GM18867 (cell line): ENCODE results near the gene FBRSL1.
A peak's percentile ranks its signal among the peaks of the same experiment; 100 is the strongest.
"Not testable (repeated sequence)": the region's sequence is repeated elsewhere in the genome, so short reads cannot be mapped to it uniquely, and the experiment has no call there.

Source experiments
- ATAC-seq: cut with Tn5 transposase; IDR thresholded peaks from one replicate; pipeline ENCODE4 v1.9.1; 2021; ENCODE audit warnings: mild to moderate bottlenecking, moderate library complexity; ENCODE audit not compliant: unreplicated experiment

The FBRSL1 gene

DNA sequence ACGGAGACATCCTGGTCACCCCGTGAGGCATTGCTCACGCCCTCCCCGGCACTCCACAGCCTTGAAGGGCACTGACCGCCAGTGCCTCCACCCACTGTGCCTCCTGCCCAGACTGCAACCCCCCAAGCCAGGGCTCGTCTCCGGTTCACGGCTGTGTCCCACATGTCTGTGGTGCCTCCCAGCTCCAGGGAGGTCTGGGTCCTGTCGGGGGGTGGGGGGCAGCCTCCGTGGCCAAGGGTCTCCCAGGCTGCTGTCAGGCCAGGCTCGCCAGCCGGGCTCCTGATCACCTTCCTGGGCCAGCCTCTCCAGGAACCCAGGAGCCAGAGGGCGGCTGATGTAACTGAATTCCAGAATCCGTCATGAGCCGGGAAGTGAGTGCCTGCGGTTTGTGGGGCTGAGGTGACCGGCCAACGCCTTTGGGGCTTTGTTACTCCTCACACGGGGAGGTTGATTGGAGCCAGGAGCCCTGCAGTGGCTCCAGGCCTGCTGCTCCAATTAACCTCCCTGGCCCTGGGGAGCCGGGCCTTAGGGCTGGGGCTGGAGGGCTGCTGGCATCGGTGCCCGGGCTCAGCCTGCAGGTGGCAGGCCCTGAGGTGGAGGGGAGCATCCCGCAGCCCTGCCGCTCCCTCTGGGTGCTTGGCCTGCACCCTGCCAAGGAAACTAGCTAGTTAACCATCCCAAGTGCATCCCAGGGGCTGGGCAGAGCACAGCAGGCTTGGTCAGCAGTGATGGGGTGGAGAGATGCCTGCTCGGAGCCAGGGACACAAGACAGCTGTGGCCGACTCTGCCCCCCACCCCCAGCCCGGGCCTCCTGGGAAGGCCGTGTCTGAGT is 36.4 kb upstream of the FBRSL1 start:
- ATAC-seq, result no peak

DNA sequence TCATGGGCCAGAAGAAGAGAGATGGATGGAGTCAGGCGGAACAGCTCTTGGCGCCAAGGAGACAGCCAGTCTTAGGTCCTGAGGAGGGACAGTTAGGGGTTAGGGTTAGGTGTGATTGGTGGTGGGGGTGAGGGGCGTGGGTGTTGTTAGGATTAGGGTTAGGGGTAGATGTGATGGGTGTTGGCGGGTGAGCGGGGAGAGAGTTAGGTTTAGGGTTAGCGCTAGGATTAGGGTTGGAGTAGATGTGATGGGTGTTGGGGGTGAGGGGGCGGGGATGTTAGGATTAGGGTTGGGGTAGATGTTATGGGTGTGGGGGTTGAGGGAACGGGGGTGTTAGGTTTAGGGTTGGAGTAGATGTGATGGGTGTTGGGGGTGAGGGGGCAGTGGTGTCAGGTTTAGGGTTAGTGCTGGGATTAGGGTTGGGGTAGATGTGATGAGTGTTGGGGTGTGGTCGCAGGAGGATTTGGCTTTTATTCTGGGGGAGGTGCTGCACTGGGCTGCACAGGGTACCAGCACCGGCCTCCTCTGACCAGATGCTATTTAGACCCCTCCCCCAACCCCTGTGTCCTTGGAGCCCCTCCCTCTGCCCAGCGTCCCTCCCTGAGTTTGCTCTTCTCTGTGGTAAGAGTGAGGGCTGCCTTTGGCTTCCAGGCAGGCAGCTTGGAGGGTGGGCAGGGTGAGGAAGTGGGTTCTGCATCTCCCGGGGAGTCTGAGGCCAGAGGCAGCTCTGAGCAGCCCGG is 35.6 kb upstream of the FBRSL1 start:
- no peak for ATAC-seq

DNA sequence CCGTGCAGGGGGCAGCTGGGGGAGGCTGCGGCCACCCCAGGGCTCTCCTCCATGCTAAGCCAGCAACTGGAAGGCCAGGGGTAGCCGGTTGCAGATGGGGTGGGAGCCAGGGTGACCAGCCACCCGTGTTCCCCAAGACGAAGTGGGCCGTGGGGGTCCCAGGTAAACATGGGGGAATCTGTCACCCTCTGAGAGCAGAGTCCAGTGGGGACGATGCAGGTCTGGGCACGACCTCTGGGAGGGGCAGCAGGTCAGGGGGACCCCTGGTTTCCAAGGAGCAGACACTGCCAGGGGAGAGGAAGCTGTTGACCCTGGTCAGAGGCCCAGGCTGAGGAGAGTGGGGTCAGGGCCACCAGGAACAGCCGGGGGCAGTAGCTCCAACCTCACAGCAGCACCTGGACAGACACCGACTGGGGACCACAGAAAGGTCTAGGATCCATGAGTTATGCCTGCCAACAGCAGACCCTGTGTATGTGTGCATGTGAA is 35.0 kb upstream of the FBRSL1 start:
- no peak for ATAC-seq

DNA sequence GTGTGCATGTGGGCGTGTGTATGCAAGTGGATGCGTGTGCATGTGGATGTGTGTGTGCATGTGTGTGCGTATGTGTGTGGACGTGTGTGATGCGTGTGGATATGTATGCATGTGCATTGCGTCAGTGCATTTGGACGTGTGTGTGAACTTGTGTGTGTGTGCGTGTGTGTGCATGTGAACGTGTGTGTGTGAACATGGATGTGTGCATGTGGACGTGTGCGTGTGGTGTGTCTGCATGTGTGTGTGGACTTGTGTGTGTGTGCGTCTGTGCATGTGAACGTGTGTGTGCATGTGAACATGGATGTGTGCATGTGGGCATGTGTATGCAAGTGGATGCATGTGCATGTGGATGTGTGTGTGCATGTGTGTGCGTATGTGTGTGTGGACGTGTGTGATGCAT is 34.4 kb upstream of the FBRSL1 start:
- ATAC-seq, result no peak

DNA sequence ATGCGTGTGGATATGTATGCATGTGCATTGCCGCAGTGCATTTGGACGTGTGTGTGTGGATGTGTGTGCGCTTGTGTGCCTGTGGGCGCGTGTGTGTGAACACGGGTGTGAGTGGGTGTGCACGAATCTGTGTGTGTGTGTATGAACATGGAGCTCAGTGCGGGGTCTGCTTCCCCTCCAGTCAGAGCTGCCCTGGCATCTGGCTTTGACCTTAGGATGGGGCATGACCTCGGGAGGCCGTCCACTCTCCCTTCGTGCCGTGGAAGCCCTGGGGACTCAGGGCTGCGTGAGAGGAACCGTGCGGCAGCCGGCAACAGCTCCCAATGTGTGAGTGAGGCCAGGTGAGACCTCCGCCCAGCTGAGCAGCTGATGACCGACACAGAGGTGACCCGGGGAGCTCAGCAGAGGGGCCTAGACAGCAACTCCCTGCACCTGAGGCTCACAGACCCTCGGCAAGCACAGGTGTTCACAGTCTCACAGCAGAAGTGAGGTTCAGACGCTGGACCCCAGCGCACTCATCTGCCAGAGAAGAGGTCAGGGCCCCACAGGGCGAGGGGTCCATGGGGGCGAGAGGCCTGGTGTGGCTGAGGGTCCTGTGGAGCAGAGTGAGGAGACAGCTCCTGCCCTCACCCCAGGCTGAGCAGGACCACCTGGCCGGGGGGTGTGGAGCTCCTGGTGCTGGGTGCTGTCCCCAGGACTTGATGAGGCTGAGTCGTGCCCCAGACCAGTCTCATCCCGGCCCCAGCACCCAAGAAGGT is 33.6 kb upstream of the FBRSL1 start:
- no peak for ATAC-seq

DNA sequence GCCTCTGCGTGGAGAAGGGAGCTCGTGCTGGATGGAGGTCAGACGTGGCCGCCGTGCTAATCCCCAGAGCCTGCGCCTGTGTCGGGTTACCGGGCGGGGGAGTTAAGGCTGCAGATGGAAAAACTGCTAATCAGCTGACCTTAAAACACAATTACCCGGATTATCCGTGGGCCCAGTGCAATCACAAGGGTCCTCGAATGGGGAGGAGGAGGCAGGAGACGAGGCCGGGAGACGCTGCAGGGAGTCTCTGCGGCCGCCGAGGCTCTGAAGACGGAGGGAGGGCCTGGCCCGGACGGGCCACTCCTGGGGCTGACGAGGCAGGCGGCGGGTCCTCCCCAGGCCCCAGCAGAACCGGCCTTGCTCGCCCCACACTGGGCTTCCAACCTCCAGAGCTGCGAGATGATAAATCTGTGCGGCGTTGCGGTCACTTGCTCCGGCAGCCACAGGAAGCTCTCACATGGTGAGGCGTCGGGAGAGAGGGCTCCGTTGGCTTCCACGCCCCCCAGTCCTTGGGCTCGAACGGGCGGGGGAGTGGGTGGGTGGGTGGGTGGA is 32.9 kb upstream of the FBRSL1 start:
- no peak for ATAC-seq

DNA sequence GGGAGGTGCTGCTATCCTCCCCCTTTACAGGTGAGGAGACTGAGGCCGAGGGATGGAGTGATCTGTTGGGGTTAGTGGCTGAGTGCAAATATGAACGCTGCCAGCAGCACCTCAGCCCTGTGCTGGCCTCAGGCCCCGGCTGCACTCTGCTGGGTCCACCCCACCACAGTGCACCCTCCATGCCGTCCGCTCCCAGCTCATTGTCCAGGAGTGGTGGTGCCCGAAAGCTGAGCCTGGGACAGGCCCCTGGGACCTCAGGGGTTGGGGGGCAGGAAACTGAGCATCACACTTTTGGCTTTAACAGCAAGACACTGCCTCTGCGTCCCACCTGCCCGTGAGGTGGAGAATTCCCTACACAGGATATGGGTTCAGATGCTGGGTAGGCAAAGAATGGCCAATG is 31.5 kb upstream of the FBRSL1 start:
- ATAC-seq, result no peak

DNA sequence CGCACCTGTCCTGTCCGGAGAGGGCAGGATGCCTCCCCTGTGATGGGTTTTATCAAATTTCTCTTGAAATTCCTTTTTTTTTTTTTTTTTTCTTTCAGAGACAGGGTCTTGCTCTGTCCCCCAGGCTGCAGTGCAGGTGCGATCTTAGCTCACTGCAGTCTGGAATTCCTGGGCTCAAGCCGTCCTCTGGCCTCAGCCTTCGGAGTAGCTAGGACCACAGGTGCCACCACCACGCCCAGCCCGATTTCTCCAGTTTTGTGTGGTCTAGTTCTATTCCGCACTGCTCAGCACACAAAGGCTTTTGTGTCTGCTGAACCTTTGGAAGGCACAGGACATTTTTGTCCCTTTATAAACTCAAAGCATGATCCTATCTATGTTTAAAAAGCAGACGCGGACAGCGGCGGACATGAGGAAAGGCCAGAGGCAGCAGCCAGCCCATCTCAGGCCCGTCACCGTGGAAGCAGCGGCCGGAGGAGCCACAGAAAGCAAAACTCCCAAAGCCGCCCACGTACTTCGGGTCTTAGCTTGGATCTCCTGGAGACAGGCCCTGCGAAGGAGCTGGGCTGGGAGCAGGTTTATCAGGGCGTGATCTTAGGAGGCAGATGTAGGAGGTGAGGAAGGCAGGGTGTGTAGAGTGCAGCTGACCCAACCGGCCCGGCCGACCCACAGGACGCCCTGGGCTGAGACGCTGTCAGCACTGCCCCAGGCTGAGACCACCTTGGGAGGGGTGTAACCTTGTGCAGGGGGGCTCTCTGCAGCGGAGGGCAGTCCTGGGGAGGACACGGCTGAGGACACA is 30.9 kb upstream of the FBRSL1 start:
- no peak for ATAC-seq

DNA sequence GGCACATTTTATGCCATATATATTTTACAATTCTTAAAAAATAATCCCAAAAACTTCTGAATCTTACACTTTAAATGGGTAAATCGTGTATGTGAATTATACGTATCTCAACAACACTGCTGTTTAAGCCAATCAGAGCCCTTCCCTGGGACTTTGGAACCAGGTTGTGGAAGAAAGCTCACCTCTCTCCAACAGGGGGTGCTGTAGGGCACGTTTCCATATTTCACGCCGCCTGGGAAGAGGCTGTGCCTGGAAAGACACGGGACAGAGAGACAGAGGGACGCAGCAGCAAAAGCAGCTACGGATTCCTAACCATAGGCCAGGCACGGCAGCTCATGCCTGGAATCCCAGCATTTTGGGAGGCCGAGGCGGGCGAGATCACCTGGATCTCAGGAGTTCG is 29.4 kb upstream of the FBRSL1 start:
- ATAC-seq, result no peak

DNA sequence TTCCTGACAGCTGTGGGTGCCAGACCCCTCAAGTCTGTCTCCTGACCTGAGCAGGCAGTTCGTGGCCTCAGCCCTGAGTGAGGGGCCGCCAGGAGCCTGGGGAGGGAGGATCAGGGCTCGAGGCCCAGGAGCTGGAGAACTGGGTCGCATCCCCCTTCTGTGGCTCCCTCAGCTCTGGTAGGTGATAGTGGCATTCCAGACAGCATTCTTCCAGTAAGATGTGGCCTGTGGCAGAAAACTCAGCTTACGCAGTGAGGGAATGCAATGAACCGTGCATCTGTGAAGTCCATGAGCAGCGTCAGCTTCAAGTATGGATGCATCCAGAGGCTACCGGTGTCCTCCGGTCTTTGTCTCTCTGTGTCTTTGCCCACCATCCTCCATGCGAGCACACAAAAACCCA is 28.4 kb upstream of the FBRSL1 start:
- ATAC-seq, result no peak

DNA sequence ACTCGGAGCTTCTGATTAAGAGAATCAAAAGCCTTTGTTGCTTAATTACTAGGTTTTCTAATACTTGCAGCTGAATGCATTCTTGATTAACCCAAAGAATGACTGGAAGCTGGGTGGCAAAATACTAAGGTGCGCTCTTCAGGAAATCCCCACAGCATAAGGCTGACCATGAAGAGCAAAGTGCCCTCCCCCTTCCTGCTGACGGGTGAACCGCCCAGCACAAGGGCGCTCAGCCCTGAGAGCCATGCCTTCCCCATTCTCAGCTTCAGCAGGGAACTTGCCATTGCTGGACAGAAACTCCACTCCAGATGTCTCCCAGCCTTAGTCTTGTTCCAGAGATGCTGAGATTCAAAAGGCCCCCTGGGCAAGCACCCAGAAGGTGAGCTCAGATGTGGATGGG is 27.2 kb upstream of the FBRSL1 start:
- ATAC-seq, result no peak

DNA sequence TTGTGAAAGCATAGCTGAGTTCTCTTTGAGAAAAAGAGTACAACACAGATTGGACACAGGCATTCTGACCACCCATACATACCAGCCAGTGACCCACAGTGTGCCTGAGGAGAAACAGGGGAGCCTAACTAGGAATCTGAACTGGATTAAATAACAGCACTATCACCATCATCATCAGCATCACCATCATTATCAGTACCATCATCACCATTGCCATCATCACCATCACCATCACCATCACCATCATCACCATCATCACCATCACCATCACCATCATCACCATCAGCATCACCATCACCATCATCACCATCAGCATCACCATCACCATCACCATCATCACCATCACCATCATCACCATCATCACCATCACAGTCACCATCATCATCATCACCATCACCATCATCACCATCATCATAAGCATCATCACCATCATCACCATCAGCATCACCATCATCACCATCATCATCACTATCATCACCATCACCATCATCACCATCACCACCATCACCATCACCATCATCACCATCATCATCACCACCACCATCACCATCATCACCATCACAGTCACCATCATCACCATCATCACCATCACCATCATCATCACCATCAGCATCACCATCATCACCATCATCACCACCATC is 26.5 kb upstream of the FBRSL1 start:
- ATAC-seq, result not testable (repeated sequence)

DNA sequence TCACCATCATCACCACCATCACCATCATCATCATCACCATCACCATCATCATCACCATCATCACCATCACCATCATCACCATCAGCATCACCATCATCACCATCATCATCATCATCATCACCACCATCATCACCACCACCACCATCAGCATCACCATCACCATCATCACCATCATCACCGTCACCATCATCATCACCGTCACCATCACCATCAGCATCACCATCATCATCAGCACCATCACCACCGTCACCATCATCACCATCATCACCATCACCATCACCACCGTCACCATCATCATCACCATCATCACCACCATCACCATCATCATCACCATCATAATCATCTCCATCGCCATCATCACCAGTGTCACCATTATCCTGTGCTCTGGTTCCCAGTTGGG is 25.6 kb upstream of the FBRSL1 start:
- ATAC-seq, result not testable (repeated sequence)

DNA sequence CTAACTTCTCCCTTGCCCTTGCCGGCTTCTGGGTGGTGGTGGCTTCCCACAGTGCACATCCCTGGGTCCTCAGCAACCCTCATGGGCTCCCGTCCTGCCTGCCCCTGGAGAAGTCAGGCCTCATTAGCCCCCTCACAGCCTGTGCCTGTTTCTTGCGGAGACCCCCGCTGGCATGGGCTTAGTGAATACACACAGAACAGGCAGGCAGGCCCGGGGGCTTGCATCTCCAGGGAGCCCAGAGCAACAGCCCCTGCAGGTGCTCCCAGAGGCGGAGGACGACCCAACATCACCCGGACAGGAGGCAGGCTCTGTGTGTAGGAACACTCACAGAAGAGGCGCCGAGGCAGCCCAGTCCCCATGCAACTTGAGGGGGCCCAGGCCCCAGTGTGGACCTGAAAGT is 25.1 kb upstream of the FBRSL1 start:
- no peak for ATAC-seq

DNA sequence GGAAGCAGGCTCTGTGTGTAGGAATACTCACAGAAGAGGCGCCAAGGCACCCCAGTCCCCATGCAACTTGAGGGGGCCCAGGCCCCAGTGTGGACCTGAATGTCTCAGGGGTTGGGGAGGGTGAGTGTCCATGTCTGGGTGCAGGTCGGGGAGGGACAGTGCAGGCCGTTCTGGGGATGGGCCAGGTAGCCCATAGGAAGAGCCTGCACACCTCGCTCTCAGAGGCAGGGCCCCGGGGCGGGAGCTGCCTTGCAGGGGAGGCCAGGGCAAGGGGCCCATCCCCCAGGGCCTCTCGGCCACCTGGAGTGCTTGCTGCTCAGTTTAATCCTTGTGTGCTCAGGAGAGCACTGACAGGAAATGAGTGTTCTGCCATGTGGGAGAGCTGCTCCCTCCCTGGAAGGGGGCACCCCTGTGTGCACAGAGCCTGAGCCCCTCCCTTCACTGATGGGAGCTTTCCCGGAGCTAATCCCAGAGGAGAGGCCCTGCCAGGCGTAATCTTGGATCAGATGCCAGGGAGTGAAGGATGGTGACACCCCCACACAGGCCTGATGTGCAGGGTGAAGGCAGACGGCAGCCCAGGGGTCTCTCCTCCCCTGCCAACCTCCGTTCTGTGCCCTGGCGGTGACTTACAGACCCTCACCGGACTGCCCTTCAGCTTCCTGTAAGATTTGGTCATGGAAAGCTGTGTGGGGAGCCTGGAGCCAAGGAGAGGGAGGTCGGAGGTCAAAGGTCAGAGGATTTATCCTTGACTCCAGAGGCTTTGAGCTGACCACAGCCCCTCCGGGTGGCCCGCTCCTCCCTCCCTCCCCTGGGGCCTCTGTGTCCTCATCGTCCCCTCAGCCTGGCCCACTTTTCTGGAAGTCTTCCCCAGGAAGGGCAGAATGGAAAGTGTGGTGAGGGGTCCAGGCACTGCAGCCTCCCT is 24.4 kb upstream of the FBRSL1 start:
- no peak for ATAC-seq

DNA sequence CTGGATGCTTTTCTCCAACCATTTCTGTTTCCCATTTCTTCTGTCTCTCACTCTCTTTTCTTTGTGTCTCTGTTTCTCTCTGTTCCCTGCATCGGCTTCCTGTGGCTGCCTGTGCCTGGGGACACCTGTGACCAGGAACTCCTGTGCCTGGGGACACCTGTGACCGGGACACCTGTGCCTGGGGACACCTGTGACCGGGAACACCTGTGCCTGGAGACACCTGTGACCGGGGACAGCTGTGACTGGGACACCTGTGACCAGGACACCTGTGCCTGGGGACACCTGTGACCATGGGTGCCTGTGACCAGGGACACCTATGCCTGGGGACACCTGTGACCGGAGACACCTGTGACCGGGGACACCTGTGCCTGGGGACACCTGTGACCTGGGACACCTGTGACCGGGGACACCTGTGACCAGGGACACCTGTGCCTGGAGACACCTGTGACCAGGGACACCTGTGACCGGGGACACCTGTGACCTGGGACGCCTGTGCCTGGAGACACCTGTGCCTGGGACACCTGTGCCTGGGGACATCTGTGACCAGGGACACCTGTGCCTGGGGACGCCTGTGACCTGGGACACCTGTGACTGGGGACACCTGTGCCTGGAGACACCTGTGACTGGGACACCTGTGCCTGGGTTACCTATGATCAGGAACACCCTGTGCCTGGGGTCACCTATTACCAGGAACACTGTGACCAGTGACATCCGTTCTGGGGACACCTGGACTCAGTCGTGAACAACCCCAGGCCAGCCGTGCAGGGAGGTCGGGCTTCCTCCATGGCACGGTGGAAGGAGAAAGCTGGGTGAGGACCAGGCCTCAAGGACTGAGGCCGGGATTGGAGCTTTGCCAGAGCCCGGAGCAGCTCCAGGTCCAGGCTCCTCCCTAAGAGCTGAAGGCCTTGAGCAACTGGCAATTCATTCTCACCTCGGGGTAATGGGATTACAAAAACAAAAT is 23.4 kb upstream of the FBRSL1 start:
- ATAC-seq, result no peak

DNA sequence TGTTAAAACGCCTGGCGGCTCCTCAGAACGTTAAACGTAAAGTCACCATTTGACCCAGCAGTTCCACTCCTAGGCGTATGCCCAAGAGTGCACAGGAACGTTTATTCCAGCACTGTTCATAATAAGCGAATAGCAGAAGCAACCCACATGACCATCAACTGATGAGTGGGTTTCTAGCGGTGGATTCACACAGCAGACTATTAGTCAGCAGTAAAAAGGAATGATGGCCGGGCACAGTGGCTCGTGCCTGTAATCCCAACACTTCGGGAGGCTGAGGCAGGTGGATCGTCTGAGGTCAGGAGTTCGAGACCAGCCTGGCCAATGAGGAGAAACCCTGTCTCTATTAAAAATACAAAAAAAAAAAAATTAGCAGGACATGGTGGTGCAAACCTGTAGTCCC is 22.4 kb upstream of the FBRSL1 start:
- no peak for ATAC-seq

DNA sequence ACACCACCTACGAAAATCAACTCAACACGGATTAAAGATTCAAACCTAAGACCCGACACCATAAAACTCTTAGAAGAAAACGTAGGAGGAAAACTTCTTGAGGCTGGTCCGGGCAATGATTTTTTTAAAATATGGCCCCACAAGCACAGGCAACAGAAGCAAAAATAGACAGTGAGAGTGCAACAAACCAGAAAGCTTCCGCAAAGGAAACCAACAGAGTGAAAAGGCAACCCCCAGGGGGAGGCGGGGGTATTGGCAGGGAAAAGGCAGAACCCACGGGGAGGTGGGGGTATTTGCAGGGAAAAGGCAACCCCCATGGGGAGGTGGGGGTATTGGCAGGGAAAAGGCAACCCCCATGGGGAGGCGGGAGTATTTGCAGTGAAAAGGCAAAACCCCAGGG is 20.5 kb upstream of the FBRSL1 start:
- peak; percentile 42 for ATAC-seq
